GM18909 (cell line): ENCODE results near the gene IRF9.

Experiments
- ATAC-seq: cut with Tn5 transposase; IDR thresholded peaks from one replicate; pipeline ENCODE4 v1.9.1; 2021; ENCODE audit warnings: mild to moderate bottlenecking; ENCODE audit not compliant: unreplicated experiment, poor library complexity

Gene IRF9

DNA sequence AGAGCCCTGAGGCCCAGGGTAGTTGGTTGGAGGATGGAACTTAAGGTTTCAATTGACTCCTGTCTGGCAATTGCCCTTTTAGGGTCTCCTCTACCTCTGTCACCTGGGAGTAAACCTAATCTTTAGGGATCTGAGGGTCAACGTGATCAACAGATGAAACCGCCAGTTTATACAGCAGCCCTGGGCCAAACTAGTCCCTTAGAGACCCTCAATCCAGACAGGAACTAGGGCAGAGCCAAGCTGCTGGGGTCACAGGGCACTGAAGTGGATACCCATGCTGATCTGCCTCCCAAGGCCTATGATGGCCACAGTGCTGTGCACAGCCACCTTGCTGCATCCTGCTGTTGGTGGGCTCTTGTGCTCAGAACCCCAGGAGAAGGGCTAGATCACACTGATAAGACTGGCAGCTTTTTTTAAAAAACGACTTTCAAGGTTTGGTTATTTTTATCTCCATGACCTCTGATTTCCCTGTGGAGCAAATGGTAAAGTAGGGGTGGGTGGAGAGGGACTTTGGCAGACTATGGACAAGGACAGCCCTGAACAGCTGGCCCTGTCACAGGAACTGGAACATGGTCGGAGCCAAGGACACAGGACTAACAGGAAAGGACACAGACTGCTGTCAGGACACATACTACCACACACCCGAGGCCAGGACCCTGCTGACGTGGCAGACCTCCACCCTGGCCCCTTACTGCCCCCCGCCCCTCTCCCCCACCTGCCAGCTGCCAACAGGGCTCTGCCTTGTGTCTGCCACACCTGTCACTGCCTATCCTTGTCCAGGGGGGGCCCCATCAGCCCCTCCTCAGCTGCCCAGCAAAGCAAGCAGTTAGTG is 30.1 kb upstream of the IRF9 start:
- no peak for ATAC-seq

DNA sequence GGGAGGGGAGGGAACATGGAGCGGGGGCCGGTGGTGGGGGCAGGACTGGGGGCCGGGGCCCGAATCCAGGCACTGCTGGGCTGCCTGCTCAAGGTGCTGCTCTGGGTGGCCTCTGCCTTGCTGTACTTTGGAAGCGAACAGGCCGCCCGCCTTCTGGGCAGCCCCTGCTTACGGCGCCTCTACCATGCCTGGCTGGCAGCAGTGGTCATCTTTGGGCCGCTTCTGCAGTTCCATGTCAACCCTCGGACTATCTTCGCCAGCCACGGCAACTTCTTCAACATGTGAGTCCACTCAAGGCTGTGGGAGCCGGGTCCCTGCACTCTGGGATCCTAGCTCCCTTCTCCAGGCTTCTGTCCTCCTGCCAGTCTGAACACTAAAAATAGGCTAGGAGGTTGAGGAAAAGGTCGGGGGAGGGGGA is 29.5 kb upstream of the IRF9 start:
- no peak for ATAC-seq

DNA sequence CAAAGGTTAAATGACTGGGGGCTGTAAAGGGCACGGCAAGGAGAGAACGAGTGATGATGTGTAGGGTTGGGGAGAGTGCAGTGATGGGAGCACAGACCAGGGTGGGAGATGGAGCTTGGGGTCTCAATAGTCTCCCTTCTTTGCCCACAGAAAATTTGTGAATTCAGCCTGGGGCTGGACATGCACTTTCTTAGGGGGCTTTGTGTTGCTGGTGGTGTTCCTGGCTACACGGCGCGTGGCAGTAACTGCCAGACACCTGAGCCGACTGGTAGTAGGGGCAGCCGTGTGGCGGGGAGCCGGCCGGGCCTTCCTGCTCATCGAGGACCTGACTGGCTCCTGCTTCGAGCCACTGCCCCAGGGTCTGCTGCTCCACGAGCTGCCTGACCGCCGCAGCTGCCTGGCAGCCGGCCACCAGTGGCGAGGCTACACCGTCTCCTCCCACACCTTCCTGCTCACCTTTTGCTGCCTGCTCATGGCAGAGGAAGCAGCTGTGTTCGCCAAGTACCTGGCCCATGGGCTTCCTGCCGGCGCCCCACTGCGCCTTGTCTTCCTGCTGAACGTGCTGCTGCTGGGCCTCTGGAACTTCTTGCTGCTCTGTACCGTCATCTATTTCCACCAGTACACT is 28.9 kb upstream of the IRF9 start:
- ATAC-seq = no peak

DNA sequence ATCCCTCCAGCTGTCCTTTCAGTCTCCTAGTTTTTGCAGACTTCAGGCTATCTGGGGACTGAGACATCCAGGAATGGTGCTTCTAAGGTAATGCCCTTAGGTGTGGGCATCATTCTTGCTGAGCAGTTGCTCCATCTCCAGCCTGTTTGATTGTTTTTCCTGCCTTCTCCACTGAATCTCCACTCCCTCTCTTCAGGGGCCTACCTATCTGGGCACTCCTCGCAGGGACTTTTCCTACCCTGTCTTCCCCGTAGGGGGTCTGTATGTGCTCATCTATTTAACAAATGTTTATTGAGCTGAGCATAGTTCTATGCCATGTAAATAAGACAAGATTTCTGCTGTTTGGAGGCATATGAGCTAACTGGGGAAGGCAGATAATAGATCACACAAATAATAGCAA is 28.1 kb upstream of the IRF9 start:
- no peak for ATAC-seq

DNA sequence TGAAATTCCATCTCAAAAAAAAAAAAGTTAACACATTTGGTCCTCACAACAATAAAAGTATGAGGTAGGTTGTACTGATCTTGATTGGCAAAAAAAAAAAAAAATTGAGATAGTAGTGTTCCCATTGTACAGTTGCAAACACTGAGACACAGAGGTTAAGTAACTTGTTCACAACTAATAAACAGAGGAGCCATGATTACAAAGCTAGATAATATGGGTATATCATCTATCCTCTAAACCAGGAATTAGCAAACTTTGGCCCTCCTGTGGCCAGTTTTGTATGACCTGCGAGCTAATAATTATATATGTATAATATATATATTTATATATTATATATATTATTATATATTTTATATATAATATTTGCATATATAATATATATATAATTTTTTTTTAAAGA is 27.3 kb upstream of the IRF9 start:
- no peak for ATAC-seq

- peak; percentile 14 for ATAC-seq
Measured at GRCh38 chr14:24135584-24135833, 25.6 kb upstream of the IRF9 start.

GRCh38 chr14:24135834-24136683 is 25.0 kb upstream of the IRF9 start, which contains the start of gene PSME1:
Gene PSME1, plus strand, starts transcription at chr14:24136194. Its CDS starts 69 bp downstream, at chr14:24136263.
- ATAC-seq = peak; percentile 87

DNA sequence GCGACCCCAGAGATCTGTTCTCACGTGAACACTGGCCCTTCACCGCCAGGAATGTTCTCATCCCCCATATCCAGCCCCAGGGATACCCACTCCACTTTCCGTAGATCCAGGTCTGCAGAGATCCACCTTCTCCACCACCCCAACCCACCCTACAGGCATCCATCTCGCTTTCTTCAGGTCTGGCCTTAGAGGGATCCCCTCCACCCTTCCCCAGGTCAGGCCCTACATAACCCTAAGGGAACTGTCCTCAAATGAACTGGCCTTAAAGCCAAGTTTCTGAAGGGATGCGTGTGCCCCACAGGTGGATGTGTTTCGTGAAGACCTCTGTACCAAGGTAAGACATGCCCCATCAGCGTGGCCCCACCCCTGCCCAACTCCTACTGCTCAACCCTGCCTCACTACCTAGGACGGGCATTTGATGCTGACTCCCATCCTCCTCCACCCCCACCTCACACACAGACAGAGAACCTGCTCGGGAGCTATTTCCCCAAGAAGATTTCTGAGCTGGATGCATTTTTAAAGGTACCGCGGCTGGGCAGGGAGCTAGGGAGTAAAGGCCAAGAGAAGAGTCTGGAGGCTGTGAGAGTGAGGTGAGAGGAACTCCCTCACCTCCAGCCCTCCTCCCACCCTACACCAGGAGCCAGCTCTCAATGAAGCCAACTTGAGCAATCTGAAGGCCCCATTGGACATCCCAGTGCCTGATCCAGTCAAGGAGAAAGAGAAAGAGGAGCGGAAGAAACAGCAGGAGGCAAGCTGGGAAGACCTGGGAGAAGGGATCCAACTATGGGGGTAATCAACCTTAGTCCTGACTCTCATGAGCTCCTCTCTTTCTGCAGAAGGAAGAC is 24.2 kb upstream of the IRF9 start:
- ATAC-seq = no peak

DNA sequence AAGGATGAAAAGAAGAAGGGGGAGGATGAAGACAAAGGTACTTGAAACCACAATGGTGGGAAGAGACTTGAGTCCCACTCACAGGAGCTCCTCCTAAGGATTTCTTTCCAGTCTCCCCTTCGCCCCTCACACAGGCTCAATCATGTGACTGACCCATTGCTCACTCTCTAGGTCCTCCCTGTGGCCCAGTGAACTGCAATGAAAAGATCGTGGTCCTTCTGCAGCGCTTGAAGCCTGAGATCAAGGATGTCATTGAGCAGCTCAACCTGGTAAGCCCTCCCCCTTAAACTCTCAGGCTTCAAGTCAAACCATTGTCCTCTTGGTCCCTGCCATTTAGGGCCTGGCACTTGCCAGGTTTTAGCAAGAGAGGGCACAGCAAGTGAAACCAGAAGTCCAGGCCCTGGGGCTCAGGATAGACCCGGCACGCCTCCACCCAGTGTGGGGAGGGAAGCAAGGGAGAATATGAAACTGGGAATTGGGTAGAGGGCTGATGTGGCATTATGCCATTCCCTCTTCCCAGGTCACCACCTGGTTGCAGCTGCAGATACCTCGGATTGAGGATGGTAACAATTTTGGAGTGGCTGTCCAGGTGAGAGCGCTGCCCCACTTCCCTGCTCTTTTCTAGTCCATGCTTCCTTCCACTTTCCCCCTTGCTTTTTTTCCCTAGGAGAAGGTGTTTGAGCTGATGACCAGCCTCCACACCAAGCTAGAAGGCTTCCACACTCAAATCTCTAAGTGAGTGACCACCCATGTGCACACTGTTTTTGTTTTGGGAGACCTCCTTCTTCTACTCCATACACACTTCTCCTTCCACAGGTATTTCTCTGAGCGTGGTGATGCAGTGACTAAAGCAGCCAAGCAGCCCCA is 23.3 kb upstream of the IRF9 start:
- no peak for ATAC-seq

DNA sequence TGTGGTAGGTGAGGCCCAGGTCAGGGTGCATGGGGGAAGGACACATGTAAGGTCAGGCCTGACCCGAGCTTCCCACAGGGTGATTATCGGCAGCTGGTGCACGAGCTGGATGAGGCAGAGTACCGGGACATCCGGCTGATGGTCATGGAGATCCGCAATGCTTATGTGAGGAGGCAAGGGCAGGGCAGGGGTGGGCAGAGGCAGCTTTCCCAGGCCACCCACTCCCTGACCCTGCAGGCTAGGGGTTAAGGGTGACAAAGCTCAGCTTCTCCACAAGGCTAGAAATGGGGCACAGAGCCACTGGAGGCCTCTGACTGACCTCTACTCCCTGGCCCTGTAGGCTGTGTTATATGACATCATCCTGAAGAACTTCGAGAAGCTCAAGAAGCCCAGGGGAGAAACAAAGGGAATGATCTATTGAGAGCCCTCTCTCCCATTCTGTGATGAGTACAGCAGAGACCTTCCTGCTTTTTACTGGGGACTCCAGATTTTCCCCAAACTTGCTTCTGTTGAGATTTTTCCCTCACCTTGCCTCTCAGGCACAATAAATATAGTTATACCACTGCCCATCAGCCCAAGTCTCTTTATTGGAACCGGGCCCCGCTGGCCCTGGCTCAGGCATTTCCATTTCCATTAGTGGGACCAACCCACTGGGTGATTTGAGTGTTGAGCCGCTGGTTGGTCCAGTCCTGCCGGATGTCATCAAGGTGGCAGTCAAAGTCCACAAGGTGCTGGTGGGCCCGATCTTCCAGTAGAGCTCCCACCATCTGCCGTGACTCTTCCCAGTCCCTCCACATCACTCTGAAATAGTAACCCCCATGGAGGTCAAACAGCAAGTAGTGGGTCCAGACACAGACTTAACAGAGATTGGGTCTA is 22.4 kb upstream of the IRF9 start:
- no peak for ATAC-seq

GRCh38 chr14:24139272-24139934 is 21.7 kb upstream of the IRF9 start:
- no peak for ATAC-seq

- ATAC-seq = peak; percentile 88
Measured at GRCh38 chr14:24141097-24141880, 19.8 kb upstream of the IRF9 start, which contains the start of gene EMC9. Gene EMC9, minus strand, starts transcription at chr14:24141591. Its CDS starts 287 bp downstream, at chr14:24141304.

- no peak for ATAC-seq
Measured at GRCh38 chr14:24143511-24143910, 17.6 kb upstream of the IRF9 start.

- no peak for ATAC-seq
Measured at GRCh38 chr14:24144451-24144850, 16.6 kb upstream of the IRF9 start.

DNA sequence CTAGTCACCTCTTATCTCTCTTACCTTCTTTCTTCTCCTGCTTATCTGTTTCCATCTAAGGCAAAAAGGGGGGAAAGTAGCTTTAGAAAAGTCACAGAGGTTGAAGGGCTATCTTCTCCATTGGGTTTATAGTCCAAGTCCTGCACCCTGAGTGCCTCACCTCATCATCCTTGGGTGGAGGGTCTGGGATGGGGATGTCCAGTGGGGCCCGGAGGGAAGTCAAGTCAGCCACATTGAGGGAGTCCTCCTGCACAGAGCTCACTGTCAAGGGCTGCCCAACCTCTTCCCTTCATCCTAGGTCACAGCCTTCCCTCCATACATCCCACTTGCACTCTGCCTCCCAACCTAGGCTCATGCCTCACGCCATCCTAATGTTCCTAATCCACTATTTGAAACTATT is 15.8 kb upstream of the IRF9 start:
- no peak for ATAC-seq

DNA sequence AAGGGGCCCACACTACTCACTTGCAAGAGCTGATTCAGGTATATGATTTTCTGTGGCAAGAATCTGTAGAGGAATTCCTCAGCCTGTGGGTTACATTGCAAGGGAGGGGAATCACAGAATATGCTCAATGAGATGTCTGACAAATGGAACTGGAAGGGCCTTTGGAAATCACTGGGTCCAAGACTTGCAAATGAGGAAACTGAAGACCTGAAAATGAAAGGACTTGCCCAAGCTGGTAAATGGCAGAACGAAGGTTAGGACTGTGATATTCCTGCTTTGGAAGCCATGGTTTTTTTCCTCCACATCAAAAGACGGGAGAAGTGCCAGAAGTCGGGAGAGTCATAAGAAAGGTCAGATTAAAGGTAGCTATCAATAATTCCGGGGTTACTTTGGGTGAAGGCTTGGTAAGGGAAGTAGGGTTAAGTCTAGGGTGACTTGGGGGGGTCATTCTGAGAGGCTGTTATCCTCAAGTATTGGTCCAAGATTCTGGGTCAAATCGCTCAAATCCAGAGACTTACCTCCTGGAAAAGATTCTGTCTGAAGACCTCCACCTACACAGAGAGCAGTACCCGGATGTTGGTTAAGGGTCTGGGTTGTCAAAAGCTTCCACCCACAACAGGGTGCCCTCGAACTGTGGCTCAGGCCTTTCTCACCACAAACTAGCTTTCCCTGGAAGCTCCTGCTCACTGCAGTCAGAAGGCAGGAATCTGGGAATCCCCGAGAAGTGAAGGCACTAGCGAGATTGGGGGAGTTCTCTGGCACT is 15.2 kb upstream of the IRF9 start:
- ATAC-seq = no peak
